G401.6 (cell line): ENCODE data around the gene KRABD2.
"Not testable (repeated sequence)": the region's sequence is repeated elsewhere in the genome, so short reads cannot be mapped to it uniquely, and the experiment has no call there.

ENCODE experiments used
- FAIRE-seq: peaks from 2 replicates; lab custom pipeline; 2012; peaks lifted over from hg19 to GRCh38; lab: Jason Lieb, UNC

KRABD2 gene

DNA sequence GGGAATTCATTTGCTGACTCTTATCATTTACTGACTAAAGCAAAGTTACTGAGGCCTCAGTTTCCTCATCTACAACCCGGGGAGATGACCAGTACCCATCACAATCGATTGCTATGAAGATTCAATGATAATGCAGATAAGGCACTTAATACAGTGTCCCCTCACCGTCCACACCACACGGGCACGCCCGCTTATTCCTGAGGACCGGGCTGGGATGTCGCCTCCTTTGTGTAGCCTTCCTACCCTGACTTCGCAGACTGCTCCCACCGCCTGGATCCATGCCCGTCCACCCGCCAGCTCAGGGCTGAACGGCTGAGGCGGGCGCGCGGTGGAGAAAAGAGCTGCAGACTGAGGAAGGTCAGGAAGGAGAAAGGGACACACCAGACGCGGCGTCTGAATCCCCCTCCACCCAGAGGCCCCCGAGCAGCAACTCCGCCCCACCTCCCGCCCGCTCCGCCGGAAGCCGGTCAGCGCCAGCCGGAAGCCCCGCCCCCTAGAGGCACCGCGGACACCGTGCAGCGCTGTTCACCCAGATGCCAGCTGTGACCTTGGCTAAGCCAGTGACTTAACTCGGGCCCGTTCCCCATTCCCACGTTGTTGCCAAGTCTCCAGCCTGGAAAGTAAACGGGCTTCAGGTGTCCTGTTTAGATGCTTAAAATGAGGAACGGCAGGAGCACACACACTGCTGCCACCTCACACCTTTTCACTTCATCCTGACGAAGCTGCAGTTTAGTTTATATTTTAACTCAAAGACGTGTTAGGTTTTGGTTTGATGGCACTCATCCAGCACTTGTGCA, at the start of gene KRABD2:
TSS of gene KRABD2 (minus strand) at position 434 of the 797 bp plus-strand sequence.
- FAIRE-seq = peak; percentile 94

DNA sequence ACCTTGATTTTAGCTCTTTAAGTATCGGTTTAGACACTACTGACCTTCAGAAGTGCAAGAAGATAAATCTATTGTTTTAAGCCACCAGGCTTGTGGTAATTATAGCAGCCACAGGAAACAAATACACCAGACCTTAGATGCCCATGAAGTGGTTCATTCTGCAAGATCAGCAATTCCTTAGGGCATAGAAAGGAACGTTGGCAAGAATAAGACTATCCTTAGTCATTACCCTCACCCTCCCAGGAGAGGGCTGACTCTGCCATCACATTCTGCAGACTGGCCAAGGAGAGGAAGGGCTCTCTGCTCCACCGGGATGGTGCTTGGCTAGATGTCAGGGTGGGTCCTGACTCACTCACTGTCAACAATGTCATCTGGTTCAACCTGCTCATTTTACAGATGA, 45.1 kb upstream of the KRABD2 start:
- FAIRE-seq = no peak

DNA sequence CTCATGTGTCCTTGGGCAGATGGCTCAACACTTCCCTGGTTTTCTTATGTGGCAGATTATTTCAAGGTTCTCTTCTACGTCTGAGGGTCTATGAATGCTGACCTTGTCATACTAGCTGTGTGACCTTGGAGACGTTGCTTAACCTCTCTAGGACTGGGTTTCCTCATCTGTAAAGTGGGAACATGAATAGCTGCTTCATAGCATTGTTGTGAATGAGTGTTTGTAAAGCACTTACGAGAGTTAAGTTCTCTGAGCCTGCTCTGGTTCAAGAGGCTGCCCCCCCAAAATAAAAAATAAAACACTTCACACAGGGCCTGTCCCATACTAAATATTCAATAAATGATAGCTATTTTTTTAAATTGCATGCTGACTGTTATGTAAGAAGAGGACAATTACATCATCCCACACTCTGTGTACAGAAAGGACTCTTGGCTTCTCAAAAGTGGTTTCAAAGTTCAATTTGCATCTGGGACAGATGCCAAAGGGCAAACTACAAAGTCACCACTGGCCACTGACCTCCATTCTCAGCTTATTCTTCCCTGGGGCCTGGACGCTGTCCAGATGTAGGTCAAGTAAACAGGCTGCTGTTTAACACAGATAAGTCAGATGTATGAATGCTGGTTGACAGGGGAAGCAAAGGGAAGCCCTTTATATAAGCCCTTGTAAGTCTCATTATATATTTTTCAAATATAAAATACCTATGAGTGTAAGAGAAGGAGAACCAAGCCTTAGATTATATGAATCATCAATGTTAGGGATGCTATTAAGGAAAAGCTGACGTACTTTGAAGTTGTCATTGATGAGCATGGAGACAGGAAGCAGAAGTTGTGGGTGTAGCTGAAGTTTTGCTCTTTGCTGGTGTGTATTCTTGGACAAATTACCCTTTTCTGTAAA, 43.8 kb upstream of the KRABD2 start:
- FAIRE-seq = no peak

DNA sequence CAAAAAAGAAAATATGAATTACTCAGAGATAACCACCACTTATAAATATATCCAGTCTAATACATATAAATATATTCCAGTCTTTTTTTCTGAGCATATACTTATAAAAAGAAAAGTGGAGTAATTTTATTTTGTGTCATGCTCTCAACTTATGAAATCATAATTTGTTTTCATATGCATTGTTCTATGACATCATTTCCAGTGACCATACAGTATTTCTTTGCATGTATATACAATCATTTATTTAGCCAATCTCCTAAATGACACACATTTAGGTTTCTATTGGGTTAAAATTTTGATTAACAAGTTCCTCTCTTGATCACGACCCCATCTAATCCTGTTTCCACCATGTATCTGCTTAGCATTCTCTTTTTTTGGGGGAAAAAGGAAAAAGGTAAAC, 42.8 kb upstream of the KRABD2 start:
- no peak for FAIRE-seq

DNA sequence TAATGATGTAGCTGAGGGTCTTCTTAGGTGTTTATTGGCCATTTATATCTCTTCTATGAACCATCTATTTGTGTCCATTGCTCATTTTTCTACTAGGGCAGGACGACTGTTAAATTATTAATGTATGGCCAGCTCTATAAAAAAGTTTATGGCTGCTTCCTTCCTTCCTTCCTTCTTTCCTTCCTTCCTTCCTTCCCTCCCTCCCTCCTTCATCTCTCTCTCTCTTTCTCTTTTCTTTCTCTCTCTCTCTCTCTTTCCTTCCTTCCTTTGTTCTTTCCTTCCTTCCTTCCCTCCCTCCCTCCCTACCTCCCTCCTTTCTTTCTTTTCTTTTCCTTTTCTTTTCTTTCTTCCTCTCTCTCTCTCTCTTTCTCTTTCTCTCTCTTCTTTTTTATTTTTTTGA, 42.0 kb upstream of the KRABD2 start:
- FAIRE-seq = no peak

DNA sequence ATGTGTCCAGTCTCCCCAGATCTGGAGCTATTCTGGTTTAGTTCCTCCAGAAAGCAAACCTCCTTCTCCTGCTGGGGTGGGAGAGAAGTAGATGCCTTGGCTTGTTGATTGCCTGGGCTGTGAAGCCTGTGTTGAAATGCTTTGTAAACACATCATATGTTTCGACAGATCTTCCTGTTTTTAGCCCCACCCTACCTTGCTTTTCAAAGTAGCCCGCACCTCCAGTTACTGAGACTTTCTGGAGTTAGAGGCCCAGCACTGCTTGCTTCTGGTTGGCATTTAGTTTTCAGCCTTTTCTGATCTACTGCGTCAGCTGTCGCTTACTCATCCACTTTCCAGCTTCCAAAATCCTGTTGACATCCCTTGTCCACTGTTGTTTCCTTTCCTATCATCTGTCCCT, 41.3 kb upstream of the KRABD2 start:
- FAIRE-seq = no peak

DNA sequence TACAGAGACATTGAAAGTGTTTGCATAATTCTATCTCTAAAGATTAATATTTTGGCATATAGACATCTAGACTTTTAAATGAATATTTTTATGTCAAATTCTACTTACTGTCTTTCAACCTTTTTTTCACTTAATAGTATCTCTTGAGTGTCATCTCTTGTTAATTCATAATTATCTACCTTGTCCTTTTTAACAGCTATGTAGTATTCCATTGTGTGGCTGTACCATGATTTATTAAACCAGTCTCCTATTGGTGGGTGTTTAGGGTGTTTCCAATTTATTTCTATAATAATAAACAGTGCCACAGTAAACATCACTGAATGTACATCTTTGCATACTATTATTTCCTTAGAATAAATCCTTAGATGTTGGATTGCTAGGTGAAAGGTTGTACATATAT, 37.4 kb upstream of the KRABD2 start:
- no peak for FAIRE-seq

DNA sequence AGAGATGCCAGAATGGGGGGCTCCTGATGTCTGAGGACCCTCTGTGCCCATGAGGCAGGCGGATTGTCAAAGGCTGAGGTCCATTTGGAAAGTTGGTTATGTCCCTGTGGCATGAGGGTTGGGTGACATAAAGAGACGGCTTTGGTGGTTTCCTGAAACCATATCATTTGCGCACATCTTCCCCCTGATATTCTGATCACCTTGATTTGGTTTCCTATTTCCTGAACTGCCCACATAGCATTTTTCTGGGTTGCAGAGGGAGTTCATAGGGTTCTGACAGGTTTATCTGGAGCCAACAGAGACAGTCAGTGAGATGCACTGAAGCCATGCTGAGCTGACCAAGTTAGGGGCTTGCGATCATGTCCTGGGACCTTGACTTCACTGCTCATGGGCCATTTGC, 36.8 kb upstream of the KRABD2 start:
- no peak for FAIRE-seq

DNA sequence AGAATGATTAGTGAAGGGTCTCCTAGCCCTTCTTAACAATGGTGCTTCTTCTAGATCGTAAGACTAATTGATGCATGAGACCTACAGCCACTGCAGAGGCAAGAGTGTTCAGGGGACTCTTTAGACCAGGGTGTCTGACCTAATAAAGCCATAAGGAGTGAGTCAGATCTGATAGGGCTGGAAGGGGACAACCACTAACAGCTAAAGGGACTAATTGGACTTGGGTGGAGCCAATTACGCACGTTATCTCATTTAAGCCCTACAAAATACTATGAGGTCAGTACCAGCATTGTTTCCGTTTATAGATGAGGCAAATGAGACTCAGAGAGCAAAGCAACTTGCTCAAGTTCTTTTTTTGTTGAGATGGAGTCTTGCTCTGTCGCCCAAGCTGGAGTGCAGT, 35.6 kb upstream of the KRABD2 start:
- FAIRE-seq = no peak

DNA sequence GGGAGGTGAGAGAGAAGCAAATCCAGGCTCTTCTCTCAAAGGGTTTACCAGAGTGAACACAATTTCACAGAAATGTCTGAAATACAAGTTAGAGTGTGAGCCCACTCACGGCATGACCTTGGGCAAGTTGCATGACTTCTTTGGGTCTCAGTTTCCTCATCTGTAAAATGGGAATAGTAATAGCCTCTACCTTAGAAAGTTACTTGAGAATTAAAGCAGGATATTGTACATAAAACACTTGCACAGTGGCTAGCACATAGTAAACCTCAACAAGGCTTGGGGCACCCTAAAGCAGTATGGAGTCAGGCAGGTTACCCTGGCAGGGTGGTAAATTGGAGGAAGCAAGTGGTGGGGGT, 34.4 kb upstream of the KRABD2 start:
- no peak for FAIRE-seq

DNA sequence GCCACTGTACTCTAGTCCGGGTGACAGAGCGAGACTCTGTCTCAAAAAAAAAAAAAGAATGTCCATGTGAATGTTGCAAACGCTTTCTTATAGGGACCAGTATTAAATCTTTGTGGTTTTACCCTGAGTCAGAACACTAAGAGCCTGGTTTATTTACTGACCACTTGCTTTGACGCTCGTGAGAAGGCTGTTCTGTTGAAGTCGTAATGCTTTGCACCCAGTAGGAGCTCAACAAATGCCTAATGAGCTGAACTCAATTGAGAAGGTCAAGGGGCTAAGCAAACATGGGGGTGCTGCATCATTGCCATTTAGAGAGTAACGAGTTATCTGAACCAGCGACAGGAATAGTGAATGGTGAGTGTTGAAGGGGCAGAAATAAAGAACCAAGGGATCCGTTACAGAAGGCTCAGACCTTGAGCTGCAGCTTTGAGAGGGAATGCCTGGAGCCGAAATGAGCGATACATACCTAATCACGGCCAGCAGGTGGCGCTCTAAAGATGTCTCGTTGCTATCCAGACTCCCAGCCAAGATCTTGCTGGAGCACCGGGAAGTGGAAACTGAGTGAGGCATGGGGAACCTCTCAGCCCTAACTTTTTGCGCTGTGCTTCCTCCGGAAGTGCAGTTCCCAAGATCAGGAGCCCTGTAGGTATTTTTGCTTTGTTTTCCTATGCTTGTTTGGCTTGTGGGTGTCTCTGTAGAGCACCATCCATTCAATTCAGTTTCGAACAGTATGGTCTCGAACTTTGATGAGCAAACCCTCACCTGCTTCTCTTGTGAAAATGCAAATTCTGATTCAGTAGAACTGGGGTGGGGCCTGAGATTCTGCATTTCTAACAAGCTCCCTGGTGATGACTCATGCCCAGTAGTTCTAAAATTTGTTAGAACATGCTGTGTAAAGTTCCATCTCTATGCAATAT, 33.7 kb upstream of the KRABD2 start:
- peak; percentile 97 for FAIRE-seq

DNA sequence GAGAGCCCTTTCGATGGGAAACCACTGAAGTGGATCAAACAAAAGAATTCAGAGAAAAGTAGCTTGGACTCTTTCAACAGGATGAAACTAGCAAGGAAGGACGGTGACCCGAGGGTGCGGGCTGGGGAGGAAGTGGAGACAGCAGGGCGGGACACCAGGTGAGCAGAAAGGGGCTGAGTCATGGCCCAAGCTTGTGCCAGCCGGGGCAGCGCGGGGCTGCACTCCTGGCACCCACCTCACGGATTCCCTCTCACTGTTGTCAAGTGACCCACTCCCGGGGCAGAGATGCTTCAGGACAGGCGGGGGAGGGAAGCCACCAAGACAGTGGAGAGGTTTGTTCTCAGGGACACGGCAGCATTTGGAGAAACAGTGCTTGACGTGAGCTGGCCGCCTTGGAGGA, 31.9 kb upstream of the KRABD2 start:
- no peak for FAIRE-seq

DNA sequence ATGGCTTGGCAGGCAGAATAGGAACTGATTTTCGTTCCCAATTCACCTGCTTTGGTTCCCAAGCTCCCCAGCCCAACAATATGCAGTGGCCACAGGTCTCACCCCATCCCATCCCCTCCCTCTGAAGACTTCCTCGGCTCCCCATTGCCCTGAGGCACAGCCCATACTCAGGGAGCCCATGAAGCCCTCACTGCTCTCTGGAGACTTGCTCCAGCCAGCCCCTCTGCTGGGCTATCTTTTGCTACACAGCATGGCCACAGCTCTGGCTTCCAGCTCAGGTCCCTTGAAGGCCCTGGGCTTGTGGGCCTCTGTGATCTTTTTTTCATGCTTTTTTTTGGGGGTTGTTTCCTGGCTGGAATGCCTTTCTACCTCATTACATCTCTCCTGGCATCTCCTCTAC, 29.7 kb upstream of the KRABD2 start:
- FAIRE-seq = no peak

DNA sequence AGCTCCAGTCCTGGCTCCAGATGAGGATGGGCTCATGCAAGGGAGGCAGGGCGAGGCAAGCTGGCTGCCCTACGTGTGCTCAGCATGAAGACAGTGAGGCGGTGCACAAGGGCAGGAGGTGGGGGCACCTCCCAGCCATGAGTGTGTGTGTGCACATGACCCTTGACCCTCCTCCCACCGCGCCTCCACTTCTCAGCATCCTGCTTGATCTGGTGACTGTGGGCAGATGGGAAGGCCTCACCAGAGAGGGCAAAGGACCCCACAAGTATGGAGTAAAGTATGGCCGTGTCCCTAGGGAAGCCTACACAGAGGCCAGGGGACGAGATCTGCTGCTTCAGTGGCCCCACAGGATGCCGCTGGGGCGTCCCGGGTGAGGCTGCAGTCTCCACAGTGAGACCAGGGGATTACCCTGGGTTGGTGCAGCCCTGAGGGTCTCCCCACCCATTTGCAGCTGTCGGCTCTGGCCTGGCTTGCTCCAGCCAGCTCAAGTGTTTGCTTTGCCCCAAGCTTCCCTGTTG, 29.1 kb upstream of the KRABD2 start:
- no peak for FAIRE-seq

DNA sequence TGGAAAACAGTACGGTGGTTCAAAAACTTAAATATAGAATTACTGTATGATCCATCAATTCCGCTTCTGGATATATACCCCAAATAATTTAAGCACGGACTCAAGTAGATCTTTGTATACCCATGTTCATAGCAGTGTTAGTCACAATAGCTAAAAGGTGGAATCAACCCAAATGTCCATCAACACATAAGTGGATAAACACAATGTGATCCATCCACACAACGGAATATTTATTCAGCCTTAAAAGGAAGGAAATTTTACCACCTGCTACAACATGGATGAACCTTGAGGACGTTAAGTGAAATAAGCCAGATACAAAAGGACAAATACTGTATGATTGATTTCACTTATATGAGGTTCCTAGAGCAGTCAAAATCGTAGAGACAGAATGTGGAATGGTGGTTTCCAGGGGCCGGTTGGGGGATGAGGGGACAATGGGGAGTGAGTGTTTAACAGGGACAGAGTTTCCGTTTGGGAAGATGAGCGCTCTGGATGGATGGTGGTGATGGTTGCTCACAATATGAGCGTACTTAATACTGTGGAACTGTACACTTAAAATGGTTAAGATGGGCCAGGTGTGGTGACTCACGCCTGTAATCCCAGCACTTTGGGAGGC, 26.5 kb upstream of the KRABD2 start:
- peak; percentile 3 for FAIRE-seq

DNA sequence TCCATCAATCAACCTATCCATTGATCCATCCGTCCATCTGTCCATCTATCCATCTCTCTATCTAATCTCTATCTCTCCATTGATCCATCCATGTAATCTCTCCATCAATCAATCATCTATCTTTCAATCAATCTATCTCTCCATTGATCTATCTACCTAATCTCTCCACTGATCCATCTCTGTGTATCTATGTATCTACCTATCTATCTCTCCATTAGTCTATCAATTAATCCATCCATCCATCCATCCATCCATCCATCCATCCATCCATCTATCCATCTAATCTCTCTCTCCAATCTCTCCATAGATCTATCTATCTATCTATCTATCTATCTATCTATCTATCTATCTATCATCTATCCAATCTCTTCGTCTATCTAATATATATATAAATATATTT, 24.6 kb upstream of the KRABD2 start:
- no peak for FAIRE-seq

DNA sequence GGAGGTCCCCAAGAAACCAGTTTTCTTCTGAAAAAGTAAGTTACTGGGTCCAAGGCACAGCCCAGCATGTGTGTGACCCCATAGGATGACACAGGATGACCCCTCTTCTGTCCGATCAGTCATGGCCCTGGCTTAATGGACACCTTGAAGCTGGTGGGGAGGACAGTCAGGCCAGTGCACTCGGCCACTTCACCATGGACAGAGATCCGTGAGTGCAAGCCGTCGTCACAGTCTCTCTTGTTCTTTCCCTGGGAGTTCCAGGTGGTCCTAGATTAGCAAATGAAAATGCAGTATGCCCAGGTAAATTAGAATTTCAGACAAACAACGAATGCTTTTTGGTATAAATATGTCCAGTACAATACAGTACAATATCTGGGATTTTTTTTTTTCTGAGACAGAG, 22.5 kb upstream of the KRABD2 start:
- no peak for FAIRE-seq

DNA sequence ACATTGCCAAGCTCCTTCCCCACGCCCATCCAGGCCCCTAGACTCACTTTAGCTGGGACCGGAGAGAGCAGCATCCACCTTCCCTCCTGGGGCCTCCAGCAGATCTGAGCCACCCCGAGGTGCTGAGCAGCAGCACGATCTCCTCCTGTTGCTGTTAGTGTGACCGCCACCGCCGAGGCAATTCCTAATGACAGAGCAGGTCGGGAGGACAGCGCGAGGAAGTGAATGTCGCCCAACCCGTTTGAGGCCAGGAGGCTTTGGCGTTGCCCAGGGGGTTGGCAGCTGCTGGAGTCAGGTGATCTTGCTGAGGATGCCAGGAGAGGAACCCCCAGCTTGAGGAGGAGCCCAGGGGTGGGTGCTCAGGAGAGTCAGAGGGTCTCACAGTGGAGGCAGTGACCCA, 21.1 kb upstream of the KRABD2 start, which contains the start of gene RNF222:
TSS of gene RNF222 (minus strand) at position 192 of the 400 bp plus-strand sequence. CDS start 4,366 bp downstream, outside the sequence.
- no peak for FAIRE-seq

DNA sequence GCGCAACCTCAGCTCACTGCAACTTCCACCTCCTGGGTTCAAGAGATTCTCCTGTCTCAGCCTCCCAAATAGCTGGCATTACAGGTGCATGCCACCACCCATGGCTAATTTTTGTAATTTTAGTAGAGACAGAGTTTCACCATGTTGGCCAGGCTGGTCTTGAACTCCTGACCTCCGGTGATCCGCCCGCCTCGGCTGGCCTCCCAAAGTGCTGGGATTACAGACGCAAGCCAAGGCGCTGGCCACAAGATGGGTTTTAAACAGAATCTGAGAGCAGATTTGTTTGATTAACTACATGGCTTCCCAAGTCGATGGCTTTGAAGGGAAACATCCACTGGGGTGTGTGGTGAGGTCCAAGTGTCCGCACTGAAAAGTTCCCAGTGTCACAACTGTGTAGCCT, 18.0 kb upstream of the KRABD2 start:
- FAIRE-seq = not testable (repeated sequence)

DNA sequence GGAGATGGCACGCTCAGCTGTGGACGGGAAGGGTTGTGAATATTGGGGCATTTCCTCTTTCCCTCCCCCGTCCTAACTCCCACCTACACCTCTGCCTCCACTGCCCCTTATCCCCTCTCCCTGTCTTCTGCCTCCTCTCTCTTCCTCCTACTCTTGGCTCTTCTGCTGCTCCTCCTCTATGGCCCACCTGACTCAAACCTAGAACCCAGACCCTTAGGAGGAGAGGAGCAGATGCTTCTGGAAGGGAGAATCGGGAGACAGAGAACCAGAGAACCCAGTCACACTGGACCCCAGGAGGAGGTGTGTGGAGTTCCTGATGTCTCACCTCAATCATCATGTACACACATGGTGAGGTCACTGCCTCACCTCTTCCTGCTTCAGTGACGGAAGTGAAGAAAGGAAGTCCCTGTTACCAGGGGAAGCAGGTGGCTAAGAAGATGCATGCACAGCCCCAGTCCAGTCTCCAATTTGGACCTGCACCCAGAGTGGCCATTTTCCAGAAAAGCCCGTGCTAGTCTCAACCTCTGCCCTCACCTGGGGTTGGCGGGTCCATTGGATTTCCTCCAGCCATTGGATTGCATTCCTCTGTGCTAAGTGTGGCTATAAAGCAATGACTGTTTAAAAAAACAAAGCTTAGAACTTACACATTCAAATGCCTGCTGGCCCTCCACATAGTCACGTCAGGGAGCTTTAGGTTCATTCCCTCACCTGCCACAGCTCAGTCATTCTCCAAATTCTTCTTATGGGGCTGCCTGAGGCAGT, 17.1 kb upstream of the KRABD2 start:
- peak; percentile 37 for FAIRE-seq
